ENCODE results near the gene IWS1.
A peak's percentile ranks its signal among the peaks of the same experiment; 100 is the strongest.

Gene IWS1

DNA sequence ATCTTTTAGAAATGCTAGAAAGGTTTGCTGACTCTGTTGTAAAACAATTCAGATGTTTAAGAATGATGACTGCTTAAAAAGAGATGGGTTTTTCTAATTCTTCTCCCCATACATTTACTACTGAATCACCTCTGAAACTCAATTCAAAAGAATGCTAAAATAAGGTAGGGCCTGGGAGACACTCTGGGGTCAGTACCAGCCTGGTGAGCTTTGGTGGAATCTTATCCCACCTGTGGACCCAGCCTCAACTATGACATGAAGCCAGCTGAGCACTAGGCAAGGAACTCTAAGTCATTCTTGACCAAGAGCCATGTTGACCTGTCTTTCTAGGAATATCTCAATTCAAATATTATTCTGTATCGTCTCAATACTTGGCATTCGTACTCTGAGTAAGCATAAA is 44.3 kb downstream of the IWS1 start:
- CTCF ChIA-PET: interaction anchor here (0.5 kb wide), 1 partner anchor 176 kb away, joined by 3 read pairs; no protein-coding TSS in a partner anchor
- POLR2A ChIA-PET: no interaction called here
- DNase-seq (ENCODE audit: extremely low spot score): no peak
- TF ChIP-seq TARDBP (IDR thresholded peaks at IDR 0.05): no peak
- no peak for TF ChIP-seq LEF1 (IDR thresholded peaks at IDR 0.05; ENCODE audit: borderline replicate concordance)
- no peak for TF ChIP-seq FOXM1 (IDR thresholded peaks at IDR 0.05; ENCODE audit: borderline replicate concordance)
- no peak for TF ChIP-seq FOXK2 (IDR thresholded peaks at IDR 0.05)
- TF ChIP-seq BHLHE40 (IDR thresholded peaks at IDR 0.05; ENCODE audit: borderline replicate concordance): no peak
- no peak for TF ChIP-seq HDGF (IDR thresholded peaks at IDR 0.05; ENCODE audit: borderline replicate concordance)
- TF ChIP-seq SUZ12 (IDR thresholded peaks at IDR 0.05): no peak
- no peak for TF ChIP-seq FOXA1 (IDR thresholded peaks at IDR 0.05)
- TF ChIP-seq SP1 (IDR thresholded peaks at IDR 0.05): no peak
- no peak for TF ChIP-seq ZNF384 (IDR thresholded peaks at IDR 0.05)

DNA sequence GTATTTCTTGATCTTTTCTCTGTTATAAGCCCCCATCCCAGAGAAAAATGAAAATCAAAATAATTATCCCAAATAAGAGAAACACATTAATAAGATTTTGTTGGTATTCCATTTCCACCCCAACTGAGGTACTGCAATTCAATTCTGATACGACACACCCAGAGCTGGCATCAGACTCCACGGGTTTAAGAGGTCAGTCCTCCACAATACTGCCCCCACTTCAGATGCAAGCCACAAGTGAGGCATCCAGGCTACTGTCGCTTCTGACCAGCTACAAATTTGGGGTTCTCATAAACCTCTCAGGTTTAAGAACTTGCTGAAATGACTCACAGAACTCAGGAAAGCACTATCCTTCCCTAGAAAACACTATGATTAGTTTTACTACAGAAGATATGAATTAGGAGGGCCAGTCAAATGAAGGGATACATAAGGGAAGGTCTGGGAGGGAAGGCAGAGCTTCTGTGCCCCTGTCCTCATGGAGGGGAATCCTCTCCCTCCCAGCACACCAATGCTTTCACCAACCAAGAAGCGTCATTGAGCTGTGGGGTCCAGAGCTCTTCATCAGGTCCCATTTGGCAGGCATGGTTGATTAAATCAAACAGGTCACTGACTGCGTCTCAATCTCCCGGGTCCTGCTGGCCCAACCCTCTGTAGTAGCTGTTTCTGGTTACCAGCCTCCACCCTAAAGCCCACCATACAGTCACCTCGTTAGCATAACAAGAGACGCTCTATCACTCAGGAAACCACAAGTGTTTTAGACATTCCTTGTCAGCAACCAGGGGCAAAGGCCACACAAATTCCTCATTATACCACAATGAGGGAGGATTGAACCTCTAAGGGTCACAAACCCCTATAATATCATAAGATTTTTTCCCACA is 46.2 kb downstream of the IWS1 start:
- POLR2A ChIA-PET: interaction anchor here (1.9 kb wide), 1 partner anchor 186 kb away, joined by 7 read pairs; the partner anchor contains the start of gene ERCC3
- no peak for TF ChIP-seq SP1 (IDR thresholded peaks at IDR 0.05)
- no peak for TF ChIP-seq ZNF384 (IDR thresholded peaks at IDR 0.05)
- TF ChIP-seq FOXK2 (IDR thresholded peaks at IDR 0.05): no peak
- no peak for TF ChIP-seq BHLHE40 (IDR thresholded peaks at IDR 0.05; ENCODE audit: borderline replicate concordance)
- no peak for TF ChIP-seq ELF4 (IDR thresholded peaks at IDR 0.05)
- no peak for TF ChIP-seq ARNT (IDR thresholded peaks at IDR 0.05)
- TF ChIP-seq TARDBP (IDR thresholded peaks at IDR 0.05): no peak
- no peak for TF ChIP-seq L3MBTL2 (conservative IDR thresholded peaks at IDR 0.05)
- TF ChIP-seq, protein P1, sequence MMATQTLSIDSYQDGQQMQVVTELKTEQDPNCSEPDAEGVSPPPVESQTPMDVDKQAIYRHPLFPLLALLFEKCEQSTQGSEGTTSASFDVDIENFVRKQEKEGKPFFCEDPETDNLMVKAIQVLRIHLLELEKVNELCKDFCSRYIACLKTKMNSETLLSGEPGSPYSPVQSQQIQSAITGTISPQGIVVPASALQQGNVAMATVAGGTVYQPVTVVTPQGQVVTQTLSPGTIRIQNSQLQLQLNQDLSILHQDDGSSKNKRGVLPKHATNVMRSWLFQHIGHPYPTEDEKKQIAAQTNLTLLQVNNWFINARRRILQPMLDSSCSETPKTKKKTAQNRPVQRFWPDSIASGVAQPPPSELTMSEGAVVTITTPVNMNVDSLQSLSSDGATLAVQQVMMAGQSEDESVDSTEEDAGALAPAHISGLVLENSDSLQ (IDR thresholded peaks at IDR 0.05): no peak
- TF ChIP-seq HDGF (IDR thresholded peaks at IDR 0.05; ENCODE audit: borderline replicate concordance): no peak
- DNase-seq (ENCODE audit: extremely low spot score): no peak
- CTCF ChIA-PET: interaction anchor here (0.6 to 1.8 kb wide), 7 partner anchors 63 to 283 kb away, joined by 3 to 10 read pairs (median 5); no protein-coding TSS in a partner anchor

DNA sequence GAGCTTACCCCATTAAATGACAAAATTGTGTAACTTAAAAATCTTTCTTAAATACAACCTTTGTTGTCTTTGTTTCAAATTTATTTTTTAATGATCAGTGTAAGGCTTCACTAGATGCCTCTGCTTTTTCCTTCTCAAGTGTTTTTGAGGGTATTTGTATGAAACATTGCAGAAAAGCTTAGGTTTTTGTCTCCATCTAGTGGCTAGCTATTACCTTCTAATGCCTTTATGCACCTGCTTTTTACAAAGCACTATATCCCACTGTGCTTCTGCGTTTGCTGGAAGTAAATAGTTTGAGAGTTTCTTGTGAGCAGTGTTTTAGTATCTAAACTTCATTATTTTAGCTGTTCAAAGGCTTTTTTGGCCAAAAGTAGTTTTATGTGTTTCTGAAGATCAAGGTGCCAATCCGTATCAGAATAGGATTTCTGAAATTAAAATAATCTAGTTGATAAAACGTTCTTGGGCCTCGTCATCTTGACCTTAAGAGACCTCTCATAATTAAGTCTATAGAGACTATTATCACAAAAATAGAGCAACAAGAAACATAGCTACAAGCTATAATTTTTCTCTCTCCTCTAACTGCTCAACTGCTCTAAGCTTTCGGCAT is 47.0 kb downstream of the IWS1 start:
- DNase-seq (ENCODE audit: extremely low spot score): peak; percentile 49
- TF ChIP-seq ARNT (IDR thresholded peaks at IDR 0.05) (no peak), HDGF (IDR thresholded peaks at IDR 0.05; ENCODE audit: borderline replicate concordance) (no peak), BHLHE40 (IDR thresholded peaks at IDR 0.05; ENCODE audit: borderline replicate concordance) (no peak), L3MBTL2 (conservative IDR thresholded peaks at IDR 0.05) (no peak), FOXM1 (IDR thresholded peaks at IDR 0.05; ENCODE audit: borderline replicate concordance) (no peak), LEF1 (IDR thresholded peaks at IDR 0.05; ENCODE audit: borderline replicate concordance) (no peak), ZNF384 (IDR thresholded peaks at IDR 0.05) (no peak), ELF4 (IDR thresholded peaks at IDR 0.05) (no peak), FOXK2 (IDR thresholded peaks at IDR 0.05) (no peak), NFRKB (IDR thresholded peaks at IDR 0.05) (no peak), CTBP1 (IDR thresholded peaks at IDR 0.05; ENCODE audit: borderline replicate concordance) (no peak), SP1 (IDR thresholded peaks at IDR 0.05) (no peak), TARDBP (IDR thresholded peaks at IDR 0.05) (no peak)
- TF ChIP-seq, protein P1 (IDR thresholded peaks at IDR 0.05): no peak

DNA sequence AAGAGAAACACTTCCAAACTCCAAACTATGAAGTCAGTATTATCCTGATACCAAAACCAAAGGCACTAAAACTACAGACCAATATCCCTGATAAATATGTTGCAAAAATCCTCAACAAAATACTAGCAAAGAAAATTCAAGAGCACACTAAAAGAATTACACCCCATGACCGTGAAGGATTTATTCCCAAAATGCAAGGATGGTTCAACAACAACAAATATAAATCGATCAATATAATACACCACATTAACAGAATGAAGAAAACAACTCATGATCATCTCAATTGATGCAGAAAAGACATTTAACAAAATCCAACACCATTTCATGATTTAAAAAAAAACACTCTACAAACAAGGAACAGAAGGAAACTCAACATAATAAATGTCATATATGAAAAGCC is 50.5 kb downstream of the IWS1 start:
- CTCF ChIA-PET: no interaction called here
- DNase-seq (ENCODE audit: extremely low spot score): no peak
- POLR2A ChIA-PET: no interaction called here
- TF ChIP-seq LEF1 (IDR thresholded peaks at IDR 0.05; ENCODE audit: borderline replicate concordance) (no peak), ZNF384 (IDR thresholded peaks at IDR 0.05) (no peak), TARDBP (IDR thresholded peaks at IDR 0.05) (no peak), FOXK2 (IDR thresholded peaks at IDR 0.05) (no peak), CTBP1 (IDR thresholded peaks at IDR 0.05; ENCODE audit: borderline replicate concordance) (no peak)

More for the DNA sequence above, 47.0 kb downstream of the IWS1 start:
- CTCF ChIA-PET: interaction anchor here (0.6 to 1.8 kb wide), 7 partner anchors 63 to 282 kb away, joined by 3 to 10 read pairs (median 5); no protein-coding TSS in a partner anchor
- POLR2A ChIA-PET: interaction anchor here (1.9 kb wide), 1 partner anchor 185 kb away, joined by 7 read pairs; the partner anchor contains the start of gene ERCC3

DNA sequence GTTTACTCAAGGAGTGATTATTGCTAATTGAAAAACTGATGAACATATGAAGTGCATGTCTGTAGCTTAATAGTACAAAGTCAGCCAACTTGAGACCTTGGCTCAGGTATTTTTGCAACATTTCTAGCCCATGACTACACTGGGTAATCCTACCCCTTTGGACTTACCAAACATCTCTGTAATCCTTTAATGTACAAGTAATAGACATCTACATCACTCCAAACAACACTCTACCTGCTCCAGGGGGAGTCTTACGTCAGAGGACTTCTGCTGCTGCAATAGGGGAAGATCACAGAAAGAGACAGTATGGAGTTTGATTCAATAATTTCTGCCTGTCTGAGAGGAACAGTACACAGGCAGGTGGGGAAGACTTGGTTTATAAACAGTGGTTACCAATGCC is 54.0 kb downstream of the IWS1 start:
- no peak for DNase-seq (ENCODE audit: extremely low spot score)
- POLR2A ChIA-PET: no interaction called here
- TF ChIP-seq L3MBTL2 (conservative IDR thresholded peaks at IDR 0.05) (no peak), FOXM1 (IDR thresholded peaks at IDR 0.05; ENCODE audit: borderline replicate concordance) (no peak), SP1 (IDR thresholded peaks at IDR 0.05) (no peak), HDGF (IDR thresholded peaks at IDR 0.05; ENCODE audit: borderline replicate concordance) (no peak), TARDBP (IDR thresholded peaks at IDR 0.05) (no peak), CTBP1 (IDR thresholded peaks at IDR 0.05; ENCODE audit: borderline replicate concordance) (no peak), NFRKB (IDR thresholded peaks at IDR 0.05) (no peak), SUZ12 (IDR thresholded peaks at IDR 0.05) (no peak), FOXA1 (IDR thresholded peaks at IDR 0.05) (no peak), ARNT (IDR thresholded peaks at IDR 0.05) (no peak), FOXK2 (IDR thresholded peaks at IDR 0.05) (no peak), ELF4 (IDR thresholded peaks at IDR 0.05) (no peak), ZNF384 (IDR thresholded peaks at IDR 0.05) (no peak), LEF1 (IDR thresholded peaks at IDR 0.05; ENCODE audit: borderline replicate concordance) (no peak), BHLHE40 (IDR thresholded peaks at IDR 0.05; ENCODE audit: borderline replicate concordance) (no peak)
- TF ChIP-seq, protein P1 (IDR thresholded peaks at IDR 0.05): no peak
- CTCF ChIA-PET: interaction anchor here (0.6 kb wide), 1 partner anchor 97 kb away, joined by 3 read pairs; no protein-coding TSS in a partner anchor

All from HEK293T (cell line).